ENCODE data around the gene CORIN.

CORIN gene

DNA sequence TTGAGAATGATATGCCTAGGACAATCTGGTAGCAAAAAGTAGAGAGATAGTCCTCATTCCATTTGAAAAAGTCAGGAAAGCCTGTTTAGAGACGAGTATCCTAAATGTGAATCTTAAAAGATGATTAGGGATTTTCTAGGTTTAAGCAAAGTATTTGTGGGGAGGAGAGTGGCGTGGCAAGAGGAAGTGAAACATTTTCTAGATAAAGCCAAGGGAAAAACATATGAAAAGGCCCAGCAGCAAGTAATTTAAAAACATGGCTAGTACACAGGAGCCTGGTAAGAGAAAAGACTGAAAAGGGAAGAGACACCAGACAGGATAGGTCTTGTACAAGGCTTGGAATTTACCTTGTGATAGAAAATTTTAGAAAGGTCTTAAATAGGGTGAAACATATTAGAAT lies 45.9 kb downstream of the CORIN start:
- POLR2A ChIA-PET = no interaction called here
- CTCF ChIA-PET = interaction anchor here (1.5 kb wide), 1 partner anchor 15 kb away, joined by 3 read pairs; no protein-coding TSS in a partner anchor
- no peak for DNase-seq (ENCODE audit: extremely low spot score)
- TF ChIP-seq CTCF (IDR thresholded peaks at IDR 0.05; ENCODE audit: control extremely low read depth, extremely low read depth, low read depth, missing control alignments) = no peak

- no peak for TF ChIP-seq CTCF (IDR thresholded peaks at IDR 0.05; ENCODE audit: control extremely low read depth, extremely low read depth, low read depth, missing control alignments)
- CTCF ChIA-PET = interaction anchor here (1.5 kb wide), 1 partner anchor 47 kb away, joined by 4 read pairs; no protein-coding TSS in a partner anchor
- POLR2A ChIA-PET = no interaction called here
- no peak for DNase-seq (ENCODE audit: extremely low spot score)
Observed at GRCh38 chr4:47790105-47790504, 47.8 kb downstream of the CORIN start.

- TF ChIP-seq CTCF (IDR thresholded peaks at IDR 0.05; ENCODE audit: control extremely low read depth, extremely low read depth, low read depth, missing control alignments) = no peak
- CTCF ChIA-PET = no interaction called here
- DNase-seq (ENCODE audit: extremely low spot score) = no peak
- POLR2A ChIA-PET = no interaction called here
Observed at GRCh38 chr4:47788126-47788525, 49.7 kb downstream of the CORIN start.

- CTCF ChIA-PET = interaction anchor here (1.1 kb wide), 1 partner anchor 50 kb away, joined by 3 read pairs; no protein-coding TSS in a partner anchor
- TF ChIP-seq CTCF (IDR thresholded peaks at IDR 0.05; ENCODE audit: control extremely low read depth, extremely low read depth, low read depth, missing control alignments) = no peak
- POLR2A ChIA-PET = no interaction called here
- peak; percentile 47 for DNase-seq (ENCODE audit: extremely low spot score)
Observed at GRCh38 chr4:47786958-47787370, 50.9 kb downstream of the CORIN start.

DNA sequence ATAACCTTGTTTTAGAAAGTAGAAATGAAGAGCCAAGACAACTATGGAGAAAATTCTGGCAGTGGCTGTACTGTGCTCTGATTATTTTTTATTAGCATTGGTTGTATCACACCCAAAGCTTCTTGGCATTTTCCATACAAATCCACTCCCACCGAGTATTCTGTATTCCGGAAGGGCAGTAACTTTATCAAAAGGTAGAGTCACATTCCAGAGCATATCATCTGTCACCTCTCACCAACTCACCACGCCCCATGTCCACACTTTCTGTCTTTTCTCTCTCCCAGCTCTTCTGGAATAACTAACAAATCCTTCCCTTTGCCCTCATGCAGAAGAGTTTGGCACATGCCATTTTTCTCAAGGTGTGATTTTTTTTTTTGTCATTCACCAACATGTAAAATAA lies 52.7 kb downstream of the CORIN start:
- POLR2A ChIA-PET = no interaction called here
- CTCF ChIA-PET = no interaction called here
- no peak for TF ChIP-seq CTCF (IDR thresholded peaks at IDR 0.05; ENCODE audit: control extremely low read depth, extremely low read depth, low read depth, missing control alignments)
- DNase-seq (ENCODE audit: extremely low spot score) = no peak

- ChIA-PET CTCF (no interaction called here), POLR2A (no interaction called here)
- TF ChIP-seq CTCF (IDR thresholded peaks at IDR 0.05; ENCODE audit: control extremely low read depth, extremely low read depth, low read depth, missing control alignments) = no peak
- DNase-seq (ENCODE audit: extremely low spot score) = no peak
Observed at GRCh38 chr4:47784222-47784621, 53.6 kb downstream of the CORIN start.

- CTCF ChIA-PET = interaction anchor here (1.5 kb wide), 1 partner anchor 15 kb away, joined by 3 read pairs; no protein-coding TSS in a partner anchor
- POLR2A ChIA-PET = no interaction called here
- no peak for DNase-seq (ENCODE audit: extremely low spot score)
- TF ChIP-seq CTCF (IDR thresholded peaks at IDR 0.05; ENCODE audit: control extremely low read depth, extremely low read depth, low read depth, missing control alignments) = no peak
Observed at GRCh38 chr4:47776353-47776752, 61.5 kb downstream of the CORIN start.
